LNCaP clone FGC (cell line): ENCODE results near the gene NEK7.
"Not testable (repeated sequence)": the region's sequence is repeated elsewhere in the genome, so short reads cannot be mapped to it uniquely, and the experiment has no call there.

Source experiments
- DNase-seq: peaks from one replicate; pipeline ENCODE4 v3.0.0-alpha.2; 2011; ENCODE audit warnings: low read depth
- H3K4me3 ChIP-seq: 2 replicates; pipeline ENCODE4 v1.5.1; 2011; ENCODE audit warnings: mild to moderate bottlenecking, low read depth, low read length, control low read depth
- CTCF ChIP-seq: IDR thresholded peaks from 2 replicates; pipeline ENCODE4 v1.5.1; 2012; ENCODE audit warnings: mild to moderate bottlenecking; ENCODE audit not compliant: control insufficient read depth, insufficient read depth; ENCODE audit errors: extremely low read depth

NEK7 gene

GRCh38 chr1:198304431-198304830, 147.6 kb downstream of the NEK7 start:
- no peak overlapping the region for H3K4me3 ChIP-seq
- DNase-seq = no peak

GRCh38 chr1:198314817-198315216, 158.0 kb downstream of the NEK7 start:
- not testable (repeated sequence) for DNase-seq, H3K4me3 ChIP-seq

More at GRCh38 chr1:198304431-198304830, 147.6 kb downstream of the NEK7 start:
- TF ChIP-seq CTCF = no peak

- not testable (repeated sequence) for H3K4me3 ChIP-seq, DNase-seq
These were observed 158.5 kb downstream of the NEK7 start for GRCh38 chr1:198315331-198315730.

GRCh38 chr1:198316546-198317100, 159.8 kb downstream of the NEK7 start:
- H3K4me3 ChIP-seq = no peak overlapping the region
- TF ChIP-seq CTCF = no peak
- no peak for DNase-seq

GRCh38 chr1:198318085-198318484, 161.3 kb downstream of the NEK7 start:
- DNase-seq = no peak
- H3K4me3 ChIP-seq = no peak overlapping the region
- no peak for TF ChIP-seq CTCF

GRCh38 chr1:198320759-198321158, 164.0 kb downstream of the NEK7 start:
- no peak for TF ChIP-seq CTCF
- H3K4me3 ChIP-seq = no peak overlapping the region
- no peak for DNase-seq

GRCh38 chr1:198326232-198326631, 169.4 kb downstream of the NEK7 start:
- no peak for DNase-seq
- H3K4me3 ChIP-seq = no peak overlapping the region
- TF ChIP-seq CTCF = no peak

- no peak for DNase-seq
- no peak for TF ChIP-seq CTCF
- no peak overlapping the region for H3K4me3 ChIP-seq
These were observed 170.1 kb downstream of the NEK7 start for GRCh38 chr1:198326915-198327314.
